LNCaP clone FGC (cell line): ENCODE measurements around the gene IL24.
A peak's percentile ranks its signal among the peaks of the same experiment; 100 is the strongest.

Experiments used
- DNase-seq: peaks from one replicate; pipeline ENCODE4 v3.0.0-alpha.2; 2011; ENCODE audit warnings: low read depth
- H3K4me3 ChIP-seq: 2 replicates; pipeline ENCODE4 v1.5.1; 2011; ENCODE audit warnings: mild to moderate bottlenecking, low read depth, low read length, control low read depth
- TF ChIP-seq, protein P1 (sequence below): IDR thresholded peaks from 2 replicates; pipeline ENCODE4 v1.5.1; 2012; ENCODE audit warnings: mild to moderate bottlenecking; ENCODE audit not compliant: control insufficient read depth, insufficient read depth; ENCODE audit errors: extremely low read depth

Gene IL24

DNA sequence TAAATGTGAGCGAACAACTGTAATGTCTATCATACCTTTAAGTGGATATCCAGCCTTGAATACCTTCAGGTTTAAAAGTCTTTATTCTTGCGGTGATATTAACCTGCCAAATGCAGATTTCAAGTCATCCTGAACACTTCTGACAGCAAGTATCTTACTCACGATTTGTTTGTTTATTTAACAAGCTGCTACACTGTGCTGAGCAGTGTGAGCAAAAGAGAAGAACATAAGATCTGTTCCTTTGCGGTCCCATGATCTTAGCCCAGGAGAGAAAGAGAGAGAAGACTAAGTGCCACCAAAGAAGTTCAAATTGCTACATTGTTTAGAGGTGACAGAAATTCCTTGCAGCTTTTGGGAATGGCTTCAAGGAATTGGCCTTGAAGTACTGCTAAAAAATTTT lies 9.5 kb upstream of the IL24 start:
- no peak for DNase-seq
- H3K4me3 ChIP-seq, result no peak overlapping the region
- TF ChIP-seq, protein P1, sequence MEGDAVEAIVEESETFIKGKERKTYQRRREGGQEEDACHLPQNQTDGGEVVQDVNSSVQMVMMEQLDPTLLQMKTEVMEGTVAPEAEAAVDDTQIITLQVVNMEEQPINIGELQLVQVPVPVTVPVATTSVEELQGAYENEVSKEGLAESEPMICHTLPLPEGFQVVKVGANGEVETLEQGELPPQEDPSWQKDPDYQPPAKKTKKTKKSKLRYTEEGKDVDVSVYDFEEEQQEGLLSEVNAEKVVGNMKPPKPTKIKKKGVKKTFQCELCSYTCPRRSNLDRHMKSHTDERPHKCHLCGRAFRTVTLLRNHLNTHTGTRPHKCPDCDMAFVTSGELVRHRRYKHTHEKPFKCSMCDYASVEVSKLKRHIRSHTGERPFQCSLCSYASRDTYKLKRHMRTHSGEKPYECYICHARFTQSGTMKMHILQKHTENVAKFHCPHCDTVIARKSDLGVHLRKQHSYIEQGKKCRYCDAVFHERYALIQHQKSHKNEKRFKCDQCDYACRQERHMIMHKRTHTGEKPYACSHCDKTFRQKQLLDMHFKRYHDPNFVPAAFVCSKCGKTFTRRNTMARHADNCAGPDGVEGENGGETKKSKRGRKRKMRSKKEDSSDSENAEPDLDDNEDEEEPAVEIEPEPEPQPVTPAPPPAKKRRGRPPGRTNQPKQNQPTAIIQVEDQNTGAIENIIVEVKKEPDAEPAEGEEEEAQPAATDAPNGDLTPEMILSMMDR, result no peak

DNA sequence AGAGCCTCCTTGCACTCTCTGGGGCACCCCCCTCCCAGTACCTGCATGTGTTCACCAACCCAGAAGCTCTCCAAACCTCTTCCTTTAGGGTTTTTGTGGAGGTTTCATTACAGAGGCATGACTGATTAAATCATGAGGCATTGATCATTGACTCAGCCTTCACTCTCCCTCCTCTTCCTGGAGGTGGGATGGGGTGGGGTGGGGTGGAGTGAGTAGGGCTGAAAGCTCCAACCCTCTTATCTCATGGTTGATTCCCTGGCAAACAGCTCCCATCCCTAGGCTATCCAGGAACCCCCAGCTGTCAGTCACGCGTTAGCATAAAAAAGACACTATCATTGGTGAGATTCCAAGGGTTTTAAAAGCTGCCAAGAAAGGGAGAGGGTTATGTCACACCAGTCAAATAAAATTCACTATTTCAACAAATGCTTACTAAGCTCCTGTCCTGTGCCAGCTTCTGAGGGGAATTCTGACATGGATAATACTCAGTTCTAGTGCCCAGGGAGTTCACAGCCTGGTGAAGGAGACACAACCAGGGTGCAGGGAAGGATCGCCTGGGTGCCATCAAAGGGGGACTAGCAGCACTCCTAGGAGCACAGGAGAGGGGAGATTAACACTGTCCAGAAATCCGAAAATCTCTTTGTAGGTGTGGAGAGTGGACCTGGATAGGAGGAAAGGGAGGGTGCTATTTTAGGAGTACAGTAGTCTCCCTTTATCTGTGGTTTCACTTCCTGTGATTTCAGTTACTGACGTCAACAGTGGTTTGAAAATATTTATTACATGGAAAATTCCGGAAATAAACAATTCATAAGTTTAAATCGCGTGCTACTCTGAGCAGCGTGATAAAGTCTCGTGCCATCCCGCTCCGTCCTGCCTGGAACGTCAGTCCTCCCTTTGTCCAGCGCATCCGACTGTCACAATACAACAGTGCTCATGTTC lies 6.8 kb upstream of the IL24 start:
- TF ChIP-seq, protein P1, result no peak
- peak overlapping the region; percentile 35 for H3K4me3 ChIP-seq
- DNase-seq, result peak; percentile 87

DNA sequence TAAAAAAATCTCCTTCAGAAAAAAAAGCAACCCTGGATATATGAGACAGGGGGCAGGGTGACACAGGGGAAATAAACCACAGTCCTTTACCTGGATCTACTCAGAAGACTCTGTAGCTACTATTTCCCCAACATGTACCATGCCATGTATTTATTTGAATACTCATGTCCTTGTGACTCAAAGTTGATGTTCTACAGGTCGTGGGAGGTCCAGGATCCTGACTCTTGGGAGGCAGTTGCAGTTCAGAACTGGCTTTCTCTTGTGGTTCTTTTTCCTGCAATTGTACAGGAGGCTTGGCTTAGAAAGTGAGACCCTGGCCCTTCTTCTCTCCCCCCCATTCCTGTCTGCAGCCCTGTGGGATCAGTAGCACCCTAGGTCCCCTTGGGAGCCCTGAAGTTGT lies 5.8 kb upstream of the IL24 start:
- DNase-seq, result no peak
- TF ChIP-seq, protein P1, result no peak

DNA sequence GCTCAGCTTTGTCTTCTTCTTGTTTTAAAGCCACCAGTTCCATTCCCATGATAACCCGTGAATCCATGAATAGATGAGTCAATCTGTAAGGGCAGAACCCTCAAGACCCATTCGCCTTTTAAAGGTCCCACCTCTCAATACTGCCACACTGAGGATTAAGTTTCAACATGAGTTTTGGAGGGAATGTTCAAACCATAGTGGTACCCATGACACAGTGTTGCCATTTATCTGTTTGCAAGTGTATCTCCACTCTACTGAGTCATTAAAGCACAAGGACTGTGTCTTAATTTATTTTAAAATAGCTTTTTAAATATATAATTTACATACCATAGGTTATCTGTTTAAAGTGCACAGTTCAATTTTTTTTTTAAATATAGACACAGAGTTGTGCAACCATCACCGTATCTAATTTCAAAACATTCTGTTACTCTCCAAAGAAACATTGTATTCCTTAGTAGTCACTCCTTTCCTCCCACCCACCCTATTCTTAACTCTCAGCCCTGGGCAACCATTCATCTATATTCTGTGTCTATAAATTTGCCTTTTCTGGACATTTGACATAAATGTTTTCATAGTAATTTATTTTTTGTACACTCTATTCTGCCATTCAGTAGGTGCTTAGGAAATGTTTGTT lies 4.8 kb upstream of the IL24 start:
- no peak for DNase-seq
- TF ChIP-seq, protein P1, result no peak
- no peak overlapping the region for H3K4me3 ChIP-seq

More for the DNA sequence above, 5.8 kb upstream of the IL24 start:
- H3K4me3 ChIP-seq, result no peak overlapping the region

DNA sequence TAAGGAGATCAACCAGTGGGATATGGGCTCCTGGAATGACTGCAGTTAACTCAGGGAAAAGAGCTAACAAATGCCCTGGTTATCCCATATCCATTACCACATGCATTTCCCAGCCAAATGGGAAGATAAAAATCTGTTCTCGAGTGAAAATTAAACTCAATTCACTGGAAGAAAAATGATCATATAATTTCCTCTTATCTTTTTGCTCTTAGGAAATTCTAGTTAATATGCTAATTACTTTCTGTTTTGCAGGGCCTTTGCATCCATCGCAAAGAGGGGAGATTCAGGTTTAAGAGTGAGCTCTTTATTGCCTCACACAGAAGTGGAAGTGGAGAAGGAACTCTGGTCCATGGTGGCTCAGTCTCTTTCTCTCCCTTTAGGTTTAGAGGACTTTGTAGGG lies 3.9 kb upstream of the IL24 start:
- no peak overlapping the region for H3K4me3 ChIP-seq
- TF ChIP-seq, protein P1, result no peak
- DNase-seq, result no peak

DNA sequence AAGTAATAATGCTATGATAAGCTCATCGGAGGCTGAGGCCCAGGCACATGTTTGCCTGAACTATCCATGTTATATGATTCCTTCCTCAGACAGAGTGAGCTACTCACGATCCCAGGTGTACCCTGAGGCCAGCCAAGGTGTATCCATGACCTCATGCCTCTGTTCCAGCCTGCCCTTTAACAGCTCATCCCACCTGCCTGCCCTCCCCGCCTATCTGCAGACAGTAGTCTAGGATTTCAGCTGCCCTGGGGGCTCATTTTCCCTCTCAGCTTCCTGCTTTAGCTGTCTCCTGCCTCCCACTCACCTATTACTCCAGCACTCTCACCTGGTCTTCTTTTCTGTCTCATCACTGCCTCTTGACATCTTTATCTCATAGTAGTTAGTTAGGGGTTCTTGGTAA lies 1.9 kb upstream of the IL24 start:
- H3K4me3 ChIP-seq, result no peak overlapping the region
- DNase-seq, result no peak
- TF ChIP-seq, protein P1, result no peak
